ENCODE results near the gene ADARB1. TPM values are rescaled to one million over a fixed set of nuclear protein-coding genes. Genes with fewer than 3 reads are reported as not detected.

Gene ADARB1
- total RNA-seq, 1 experiment from 2014 or later: 14.6 TPM

DNA sequence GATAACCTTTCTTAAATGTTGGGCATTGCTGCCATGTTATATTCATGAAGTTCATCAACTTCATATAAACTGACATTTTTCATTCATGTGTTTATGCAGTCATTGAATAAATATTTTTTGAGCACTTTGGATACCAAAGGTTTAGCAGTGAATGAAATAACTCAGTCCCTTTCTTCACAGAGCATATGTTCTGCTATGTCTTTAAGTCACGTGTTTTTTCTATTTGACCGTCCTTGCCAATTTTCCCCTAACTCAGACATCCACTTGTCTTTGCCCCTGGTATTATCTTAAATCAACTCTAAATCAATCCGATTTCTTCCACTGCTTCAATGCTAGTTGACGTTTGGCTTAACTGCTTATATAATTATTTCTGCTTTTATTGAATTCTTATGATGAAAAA, 16.6 kb downstream of the ADARB1 start:
- TF ChIP-seq GABPB1 (CRISPR knock-in tag; IDR thresholded peaks at IDR 0.05) (no peak), ZNF671 (CRISPR knock-in tag; IDR thresholded peaks at IDR 0.05) (no peak), ATF1 (CRISPR knock-in tag; IDR thresholded peaks at IDR 0.05) (no peak), NFE2L1 (CRISPR knock-in tag; IDR thresholded peaks at IDR 0.05) (no peak), SOX15 (CRISPR knock-in tag; IDR thresholded peaks at IDR 0.05) (no peak), FOXP1 (CRISPR knock-in tag; IDR thresholded peaks at IDR 0.05; ENCODE audit: borderline replicate concordance) (no peak), NR1H2 (CRISPR knock-in tag; IDR thresholded peaks at IDR 0.05) (no peak), CREB1 (CRISPR knock-in tag; IDR thresholded peaks at IDR 0.05) (no peak), SMAD3 (CRISPR knock-in tag; IDR thresholded peaks at IDR 0.05; ENCODE audit: borderline replicate concordance) (no peak)
- TF ChIP-seq, protein P1, sequence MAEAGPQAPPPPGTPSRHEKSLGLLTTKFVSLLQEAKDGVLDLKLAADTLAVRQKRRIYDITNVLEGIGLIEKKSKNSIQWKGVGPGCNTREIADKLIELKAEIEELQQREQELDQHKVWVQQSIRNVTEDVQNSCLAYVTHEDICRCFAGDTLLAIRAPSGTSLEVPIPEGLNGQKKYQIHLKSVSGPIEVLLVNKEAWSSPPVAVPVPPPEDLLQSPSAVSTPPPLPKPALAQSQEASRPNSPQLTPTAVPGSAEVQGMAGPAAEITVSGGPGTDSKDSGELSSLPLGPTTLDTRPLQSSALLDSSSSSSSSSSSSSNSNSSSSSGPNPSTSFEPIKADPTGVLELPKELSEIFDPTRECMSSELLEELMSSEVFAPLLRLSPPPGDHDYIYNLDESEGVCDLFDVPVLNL (CRISPR knock-in tag; IDR thresholded peaks at IDR 0.05; ENCODE audit: borderline replicate concordance, low read depth): no peak
- TF ChIP-seq, protein P2, sequence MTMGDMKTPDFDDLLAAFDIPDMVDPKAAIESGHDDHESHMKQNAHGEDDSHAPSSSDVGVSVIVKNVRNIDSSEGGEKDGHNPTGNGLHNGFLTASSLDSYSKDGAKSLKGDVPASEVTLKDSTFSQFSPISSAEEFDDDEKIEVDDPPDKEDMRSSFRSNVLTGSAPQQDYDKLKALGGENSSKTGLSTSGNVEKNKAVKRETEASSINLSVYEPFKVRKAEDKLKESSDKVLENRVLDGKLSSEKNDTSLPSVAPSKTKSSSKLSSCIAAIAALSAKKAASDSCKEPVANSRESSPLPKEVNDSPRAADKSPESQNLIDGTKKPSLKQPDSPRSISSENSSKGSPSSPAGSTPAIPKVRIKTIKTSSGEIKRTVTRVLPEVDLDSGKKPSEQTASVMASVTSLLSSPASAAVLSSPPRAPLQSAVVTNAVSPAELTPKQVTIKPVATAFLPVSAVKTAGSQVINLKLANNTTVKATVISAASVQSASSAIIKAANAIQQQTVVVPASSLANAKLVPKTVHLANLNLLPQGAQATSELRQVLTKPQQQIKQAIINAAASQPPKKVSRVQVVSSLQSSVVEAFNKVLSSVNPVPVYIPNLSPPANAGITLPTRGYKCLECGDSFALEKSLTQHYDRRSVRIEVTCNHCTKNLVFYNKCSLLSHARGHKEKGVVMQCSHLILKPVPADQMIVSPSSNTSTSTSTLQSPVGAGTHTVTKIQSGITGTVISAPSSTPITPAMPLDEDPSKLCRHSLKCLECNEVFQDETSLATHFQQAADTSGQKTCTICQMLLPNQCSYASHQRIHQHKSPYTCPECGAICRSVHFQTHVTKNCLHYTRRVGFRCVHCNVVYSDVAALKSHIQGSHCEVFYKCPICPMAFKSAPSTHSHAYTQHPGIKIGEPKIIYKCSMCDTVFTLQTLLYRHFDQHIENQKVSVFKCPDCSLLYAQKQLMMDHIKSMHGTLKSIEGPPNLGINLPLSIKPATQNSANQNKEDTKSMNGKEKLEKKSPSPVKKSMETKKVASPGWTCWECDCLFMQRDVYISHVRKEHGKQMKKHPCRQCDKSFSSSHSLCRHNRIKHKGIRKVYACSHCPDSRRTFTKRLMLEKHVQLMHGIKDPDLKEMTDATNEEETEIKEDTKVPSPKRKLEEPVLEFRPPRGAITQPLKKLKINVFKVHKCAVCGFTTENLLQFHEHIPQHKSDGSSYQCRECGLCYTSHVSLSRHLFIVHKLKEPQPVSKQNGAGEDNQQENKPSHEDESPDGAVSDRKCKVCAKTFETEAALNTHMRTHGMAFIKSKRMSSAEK (CRISPR knock-in tag; IDR thresholded peaks at IDR 0.05; ENCODE audit: borderline replicate concordance): no peak
- TF ChIP-seq, protein P3, sequence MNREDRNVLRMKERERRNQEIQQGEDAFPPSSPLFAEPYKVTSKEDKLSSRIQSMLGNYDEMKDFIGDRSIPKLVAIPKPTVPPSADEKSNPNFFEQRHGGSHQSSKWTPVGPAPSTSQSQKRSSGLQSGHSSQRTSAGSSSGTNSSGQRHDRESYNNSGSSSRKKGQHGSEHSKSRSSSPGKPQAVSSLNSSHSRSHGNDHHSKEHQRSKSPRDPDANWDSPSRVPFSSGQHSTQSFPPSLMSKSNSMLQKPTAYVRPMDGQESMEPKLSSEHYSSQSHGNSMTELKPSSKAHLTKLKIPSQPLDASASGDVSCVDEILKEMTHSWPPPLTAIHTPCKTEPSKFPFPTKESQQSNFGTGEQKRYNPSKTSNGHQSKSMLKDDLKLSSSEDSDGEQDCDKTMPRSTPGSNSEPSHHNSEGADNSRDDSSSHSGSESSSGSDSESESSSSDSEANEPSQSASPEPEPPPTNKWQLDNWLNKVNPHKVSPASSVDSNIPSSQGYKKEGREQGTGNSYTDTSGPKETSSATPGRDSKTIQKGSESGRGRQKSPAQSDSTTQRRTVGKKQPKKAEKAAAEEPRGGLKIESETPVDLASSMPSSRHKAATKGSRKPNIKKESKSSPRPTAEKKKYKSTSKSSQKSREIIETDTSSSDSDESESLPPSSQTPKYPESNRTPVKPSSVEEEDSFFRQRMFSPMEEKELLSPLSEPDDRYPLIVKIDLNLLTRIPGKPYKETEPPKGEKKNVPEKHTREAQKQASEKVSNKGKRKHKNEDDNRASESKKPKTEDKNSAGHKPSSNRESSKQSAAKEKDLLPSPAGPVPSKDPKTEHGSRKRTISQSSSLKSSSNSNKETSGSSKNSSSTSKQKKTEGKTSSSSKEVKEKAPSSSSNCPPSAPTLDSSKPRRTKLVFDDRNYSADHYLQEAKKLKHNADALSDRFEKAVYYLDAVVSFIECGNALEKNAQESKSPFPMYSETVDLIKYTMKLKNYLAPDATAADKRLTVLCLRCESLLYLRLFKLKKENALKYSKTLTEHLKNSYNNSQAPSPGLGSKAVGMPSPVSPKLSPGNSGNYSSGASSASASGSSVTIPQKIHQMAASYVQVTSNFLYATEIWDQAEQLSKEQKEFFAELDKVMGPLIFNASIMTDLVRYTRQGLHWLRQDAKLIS (CRISPR knock-in tag; IDR thresholded peaks at IDR 0.05; ENCODE audit: borderline replicate concordance): no peak
- no peak overlapping the region for H3K4me3 Mint-ChIP-seq
- DNase-seq (ENCODE audit: low spot score) (no peak), ATAC-seq (no peak)
- no peak overlapping the region for H3K27ac Mint-ChIP-seq
- no peaks in the 10 kb centered on the region for H3K36me3 Mint-ChIP-seq
- H3K27me3 Mint-ChIP-seq (ENCODE audit: low read depth): no peaks in the 10 kb centered on the region; the same call in 1 of the 2 replicates
- CTCF ChIA-PET: no interaction called here
- no peaks in the 10 kb centered on the region for H3K9me3 Mint-ChIP-seq
- H3K4me1 Mint-ChIP-seq: no peaks in the 10 kb centered on the region
- POLR2A ChIA-PET: no interaction called here

DNA sequence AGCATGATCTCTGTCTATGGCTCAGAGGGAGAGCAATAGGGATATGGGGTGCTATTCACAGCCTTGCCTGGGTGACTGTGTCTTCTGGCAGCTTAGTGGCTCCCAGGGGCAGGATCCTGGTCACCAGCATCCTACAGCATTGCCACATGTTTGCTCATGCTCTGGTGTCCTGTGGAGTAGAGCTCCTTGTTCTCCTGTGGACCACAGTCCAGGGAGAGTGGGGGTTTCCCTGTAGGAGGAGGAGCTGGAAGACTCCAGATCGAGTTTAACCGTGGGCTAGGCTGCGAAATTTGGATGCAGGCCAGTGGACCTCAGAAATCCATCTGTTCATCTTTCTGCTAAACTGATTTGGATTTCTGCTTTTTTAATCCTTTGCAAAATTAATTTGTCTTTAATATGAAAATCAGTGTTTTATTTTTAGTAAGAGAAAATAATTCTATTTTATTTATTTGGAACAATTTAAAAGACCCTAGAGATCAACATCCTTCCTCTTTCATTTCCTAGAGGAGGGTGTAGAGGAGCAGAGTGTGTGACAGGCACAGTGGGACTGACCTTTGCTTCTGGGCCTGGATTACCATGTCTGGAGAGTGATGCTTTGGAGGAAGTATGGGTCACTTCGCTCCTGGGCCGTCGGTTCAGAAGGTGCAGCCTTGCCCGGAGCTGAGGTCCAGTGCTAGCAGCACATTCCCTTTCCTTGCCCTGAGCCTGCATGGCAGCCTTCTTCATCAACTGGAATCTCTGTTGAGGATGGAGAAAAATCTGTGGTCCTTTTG, 17.4 kb downstream of the ADARB1 start:
- no peaks in the 10 kb centered on the region for H3K36me3 Mint-ChIP-seq
- H3K4me1 Mint-ChIP-seq: no peaks in the 10 kb centered on the region
- ChIA-PET CTCF (interaction anchor here (0.6 to 1.2 kb wide), 3 partner anchors 37 to 142 kb away, joined by 3 to 5 read pairs (median 3); no protein-coding TSS in a partner anchor), POLR2A (no interaction called here)
- ATAC-seq (no peak), DNase-seq (ENCODE audit: low spot score) (no peak)
- H3K9me3 Mint-ChIP-seq: no peaks in the 10 kb centered on the region
- H3K27me3 Mint-ChIP-seq (ENCODE audit: low read depth): no peaks in the 10 kb centered on the region; the same call in 1 of the 2 replicates
- no peak overlapping the region for H3K4me3 Mint-ChIP-seq
- H3K27ac Mint-ChIP-seq: no peak overlapping the region
- TF ChIP-seq ATF1 (CRISPR knock-in tag; IDR thresholded peaks at IDR 0.05) (no peak), NR3C1 (CRISPR knock-in tag; conservative IDR thresholded peaks at IDR 0.05; ENCODE audit: low read depth) (no peak), JUN (CRISPR knock-in tag; IDR thresholded peaks at IDR 0.05) (no peak)
- TF ChIP-seq, protein P4, sequence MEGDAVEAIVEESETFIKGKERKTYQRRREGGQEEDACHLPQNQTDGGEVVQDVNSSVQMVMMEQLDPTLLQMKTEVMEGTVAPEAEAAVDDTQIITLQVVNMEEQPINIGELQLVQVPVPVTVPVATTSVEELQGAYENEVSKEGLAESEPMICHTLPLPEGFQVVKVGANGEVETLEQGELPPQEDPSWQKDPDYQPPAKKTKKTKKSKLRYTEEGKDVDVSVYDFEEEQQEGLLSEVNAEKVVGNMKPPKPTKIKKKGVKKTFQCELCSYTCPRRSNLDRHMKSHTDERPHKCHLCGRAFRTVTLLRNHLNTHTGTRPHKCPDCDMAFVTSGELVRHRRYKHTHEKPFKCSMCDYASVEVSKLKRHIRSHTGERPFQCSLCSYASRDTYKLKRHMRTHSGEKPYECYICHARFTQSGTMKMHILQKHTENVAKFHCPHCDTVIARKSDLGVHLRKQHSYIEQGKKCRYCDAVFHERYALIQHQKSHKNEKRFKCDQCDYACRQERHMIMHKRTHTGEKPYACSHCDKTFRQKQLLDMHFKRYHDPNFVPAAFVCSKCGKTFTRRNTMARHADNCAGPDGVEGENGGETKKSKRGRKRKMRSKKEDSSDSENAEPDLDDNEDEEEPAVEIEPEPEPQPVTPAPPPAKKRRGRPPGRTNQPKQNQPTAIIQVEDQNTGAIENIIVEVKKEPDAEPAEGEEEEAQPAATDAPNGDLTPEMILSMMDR (IDR thresholded peaks at IDR 0.05): no peak
- TF ChIP-seq, protein P5, sequence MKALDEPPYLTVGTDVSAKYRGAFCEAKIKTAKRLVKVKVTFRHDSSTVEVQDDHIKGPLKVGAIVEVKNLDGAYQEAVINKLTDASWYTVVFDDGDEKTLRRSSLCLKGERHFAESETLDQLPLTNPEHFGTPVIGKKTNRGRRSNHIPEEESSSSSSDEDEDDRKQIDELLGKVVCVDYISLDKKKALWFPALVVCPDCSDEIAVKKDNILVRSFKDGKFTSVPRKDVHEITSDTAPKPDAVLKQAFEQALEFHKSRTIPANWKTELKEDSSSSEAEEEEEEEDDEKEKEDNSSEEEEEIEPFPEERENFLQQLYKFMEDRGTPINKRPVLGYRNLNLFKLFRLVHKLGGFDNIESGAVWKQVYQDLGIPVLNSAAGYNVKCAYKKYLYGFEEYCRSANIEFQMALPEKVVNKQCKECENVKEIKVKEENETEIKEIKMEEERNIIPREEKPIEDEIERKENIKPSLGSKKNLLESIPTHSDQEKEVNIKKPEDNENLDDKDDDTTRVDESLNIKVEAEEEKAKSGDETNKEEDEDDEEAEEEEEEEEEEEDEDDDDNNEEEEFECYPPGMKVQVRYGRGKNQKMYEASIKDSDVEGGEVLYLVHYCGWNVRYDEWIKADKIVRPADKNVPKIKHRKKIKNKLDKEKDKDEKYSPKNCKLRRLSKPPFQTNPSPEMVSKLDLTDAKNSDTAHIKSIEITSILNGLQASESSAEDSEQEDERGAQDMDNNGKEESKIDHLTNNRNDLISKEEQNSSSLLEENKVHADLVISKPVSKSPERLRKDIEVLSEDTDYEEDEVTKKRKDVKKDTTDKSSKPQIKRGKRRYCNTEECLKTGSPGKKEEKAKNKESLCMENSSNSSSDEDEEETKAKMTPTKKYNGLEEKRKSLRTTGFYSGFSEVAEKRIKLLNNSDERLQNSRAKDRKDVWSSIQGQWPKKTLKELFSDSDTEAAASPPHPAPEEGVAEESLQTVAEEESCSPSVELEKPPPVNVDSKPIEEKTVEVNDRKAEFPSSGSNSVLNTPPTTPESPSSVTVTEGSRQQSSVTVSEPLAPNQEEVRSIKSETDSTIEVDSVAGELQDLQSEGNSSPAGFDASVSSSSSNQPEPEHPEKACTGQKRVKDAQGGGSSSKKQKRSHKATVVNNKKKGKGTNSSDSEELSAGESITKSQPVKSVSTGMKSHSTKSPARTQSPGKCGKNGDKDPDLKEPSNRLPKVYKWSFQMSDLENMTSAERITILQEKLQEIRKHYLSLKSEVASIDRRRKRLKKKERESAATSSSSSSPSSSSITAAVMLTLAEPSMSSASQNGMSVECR (CRISPR knock-in tag; IDR thresholded peaks at IDR 0.05; ENCODE audit: borderline replicate concordance): no peak
- TF ChIP-seq, protein P6, sequence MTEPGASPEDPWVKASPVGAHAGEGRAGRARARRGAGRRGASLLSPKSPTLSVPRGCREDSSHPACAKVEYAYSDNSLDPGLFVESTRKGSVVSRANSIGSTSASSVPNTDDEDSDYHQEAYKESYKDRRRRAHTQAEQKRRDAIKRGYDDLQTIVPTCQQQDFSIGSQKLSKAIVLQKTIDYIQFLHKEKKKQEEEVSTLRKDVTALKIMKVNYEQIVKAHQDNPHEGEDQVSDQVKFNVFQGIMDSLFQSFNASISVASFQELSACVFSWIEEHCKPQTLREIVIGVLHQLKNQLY (CRISPR knock-in tag; IDR thresholded peaks at IDR 0.05): no peak

Data from WTC11 (cell line).